PC-3 (cell line): ENCODE measurements around the gene TMEM164. TPM values are rescaled to one million over a fixed set of nuclear protein-coding genes. Genes with fewer than 3 reads are reported as not detected.

Source experiments
- ATAC-seq: fragments of 200-7000 bp; cut with Tn5 transposase; 2 replicates; pipeline ENCODE4 v1.9.1; 2020; ENCODE audit warnings: mild to moderate bottlenecking, moderate library complexity
- BruUV-seq: library from RNA; stranded (reverse); fragments of 400-500 nt; replicated peaks from 2 replicates; lab custom pipeline; 2021; lab: Mats Ljungman, UMichigan
- CTCF ChIA-PET: fragments of 300-600 bp; sonication (Branson Sonifier 250); formaldehyde crosslinking; loops from one replicate; lab custom pipeline; 2022; ENCODE audit warnings: antibody characterized with exemption; lab: Charles Lee
- POLR2A ChIA-PET: fragments of 300-600 bp; sonication (Branson Sonifier 250); formaldehyde crosslinking; loops from one replicate; lab custom pipeline; 2022; ENCODE audit warnings: antibody characterized with exemption; ENCODE audit not compliant: unreplicated experiment; lab: Charles Lee
- DNase-seq: peaks from one replicate; pipeline ENCODE4 v3.0.0-alpha.2; 2015
- H2AFZ ChIP-seq: fragments of 300-600 bp; sonication (generic); 2 replicates; pipeline ENCODE4 v1.6.0; 2016; ENCODE audit warnings: antibody characterized with exemption, low read length
- H3F3A ChIP-seq: fragments of 300-600 bp; sonication (generic); one replicate; pipeline ENCODE4 v1.6.0; 2017; ENCODE audit warnings: antibody characterized with exemption, low read length, control low read depth, mild to moderate bottlenecking; ENCODE audit not compliant: unreplicated experiment
- H3K27ac ChIP-seq: fragments of 300-600 bp; sonication (generic); 2 replicates; pipeline ENCODE4 v1.5.1; 2016; ENCODE audit warnings: mild to moderate bottlenecking, low read length
- H3K27me3 ChIP-seq: fragments of 300-600 bp; sonication (generic); 2 replicates; pipeline ENCODE4 v1.6.1; 2016; ENCODE audit warnings: low read length, mixed read lengths
- H3K36me3 ChIP-seq: fragments of 300-600 bp; sonication (generic); 2 replicates; pipeline ENCODE4 v1.6.1; 2016; ENCODE audit warnings: low read depth, mixed run types, low read length, mixed read lengths
- H3K4me1 ChIP-seq: fragments of 300-600 bp; sonication (generic); 2 replicates; pipeline ENCODE4 v1.5.1; 2016; ENCODE audit warnings: low read length; ENCODE audit not compliant: insufficient read depth
- H3K4me2 ChIP-seq: fragments of 300-600 bp; sonication (generic); 2 replicates; pipeline ENCODE4 v1.6.0; 2016; ENCODE audit warnings: low read length
- H3K4me3 ChIP-seq: fragments of 300-600 bp; sonication (generic); 2 replicates; pipeline ENCODE4 v1.5.1; 2016; ENCODE audit warnings: mild to moderate bottlenecking, low read length, mixed read lengths
- H3K79me2 ChIP-seq: fragments of 300-600 bp; sonication (generic); 2 replicates; pipeline ENCODE4 v1.6.1; 2017; ENCODE audit warnings: low read length, mixed read lengths
- H3K9ac ChIP-seq: fragments of 300-600 bp; sonication (generic); 2 replicates; pipeline ENCODE4 v1.6.0; 2016; ENCODE audit warnings: mild to moderate bottlenecking, low read length
- H3K9me2 ChIP-seq: fragments of 300-600 bp; sonication (generic); replicated peaks from 2 replicates; pipeline ENCODE4 v1.6.1; 2016; ENCODE audit warnings: mixed run types, low read length, mixed read lengths
- H3K9me3 ChIP-seq: fragments of 300-600 bp; sonication (generic); 2 replicates; pipeline ENCODE4 v1.6.1; 2016; ENCODE audit warnings: low read length, mixed read lengths
- H4K20me1 ChIP-seq: fragments of 300-600 bp; sonication (generic); 2 replicates; pipeline ENCODE4 v1.6.1; 2016; ENCODE audit warnings: low read length, mixed read lengths
- CTCF ChIP-seq: fragments of 300-600 bp; sonication (generic); conservative IDR thresholded peaks from 2 replicates; pipeline ENCODE4 v1.5.1; 2017; ENCODE audit warnings: antibody characterized with exemption, low read depth, mild to moderate bottlenecking, low read length
- EZH2 ChIP-seq: fragments of 300-600 bp; sonication (generic); IDR thresholded peaks from one replicate; pipeline ENCODE4 v1.6.1; 2017; ENCODE audit warnings: antibody characterized with exemption, mild to moderate bottlenecking, low read length; ENCODE audit not compliant: unreplicated experiment
- EZH2phosphoT487 ChIP-seq: fragments of 300-600 bp; sonication (generic); IDR thresholded peaks from 2 replicates; pipeline ENCODE4 v1.6.1; 2018; ENCODE audit warnings: mild to moderate bottlenecking, antibody characterized with exemption, low read length, borderline replicate concordance
- intact Hi-C: fragments of 100-400 bp; cut with micrococcal nuclease; formaldehyde crosslinking; loops from 2 replicates; pipeline ENCODE4 v1.9.0; 2023
- total RNA-seq: library from RNA; depleted of rRNA; stranded (reverse); fragments of >200 nt; gene quantifications from 2 replicates; pipeline ENCODE4 v1.2.3, GENCODE V29; 2014

TMEM164 gene
- total RNA-seq, 1 experiment from 2014 or later, result 26.6 TPM

- H3K36me3 ChIP-seq, result 0 out of 2 replicates have a peak, but pooled peaks cover 3% of the 10 kb centered on the region
- no peaks in the 10 kb centered on the region for H3K9me2 ChIP-seq
- DNase-seq, result no peak
- ChIA-PET POLR2A (no interaction called here), CTCF (no interaction called here)
- intact Hi-C loops, result no loop called here
- no peak for ATAC-seq
- no TSS peak for BruUV-seq
- H3K79me2 ChIP-seq, result peaks cover 27% of the 10 kb centered on the region
- H4K20me1 ChIP-seq, result no peaks in the 10 kb centered on the region
- H2AFZ ChIP-seq, result no peak overlapping the region
- H3K9me3 ChIP-seq, result no peaks in the 10 kb centered on the region
- H3K9ac ChIP-seq, result no peak overlapping the region
- H3K27ac ChIP-seq, result no peak overlapping the region
- H3F3A ChIP-seq, result no peaks in the 10 kb centered on the region
- H3K4me1 ChIP-seq, result peaks cover 39% of the 10 kb centered on the region
- TF ChIP-seq EZH2, result no peak
- no peak for TF ChIP-seq CTCF
- no peak for TF ChIP-seq EZH2phosphoT487
- H3K4me3 ChIP-seq, result no peak overlapping the region
- no peaks in the 10 kb centered on the region for H3K27me3 ChIP-seq
- H3K4me2 ChIP-seq, result no peak overlapping the region
Measured at GRCh38 chrX:110218591-110218990, 215.7 kb downstream of the TMEM164 start.

DNA sequence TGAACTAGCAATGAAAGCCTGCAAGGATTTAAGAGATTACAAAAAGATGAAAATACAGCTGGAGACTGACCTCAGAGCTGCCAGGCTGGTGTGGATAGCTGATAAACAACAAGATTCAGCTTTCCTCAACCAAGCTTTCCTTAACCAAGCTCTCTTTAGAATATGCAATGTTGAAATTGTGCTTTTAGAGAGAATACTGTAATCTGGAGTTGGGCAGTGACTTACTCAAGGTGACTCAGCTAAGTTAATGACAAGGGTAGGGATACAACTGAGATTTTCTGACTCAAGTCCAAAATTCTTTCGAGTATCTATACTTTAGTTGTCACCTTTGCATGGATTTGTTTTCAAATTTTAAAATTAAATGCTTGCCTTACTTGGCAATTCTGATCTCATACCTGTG lies 217.0 kb downstream of the TMEM164 start:
- Histone ChIP-seq H3K4me2 (peak overlapping the region; percentile 70), H3K27me3 (no peaks in the 10 kb centered on the region), H3K9ac (peak overlapping the region; percentile 36), H3K4me3 (peak overlapping the region; percentile 32; the same call in 1 of the 2 replicates), H3K9me3 (no peaks in the 10 kb centered on the region), H4K20me1 (no peaks in the 10 kb centered on the region), H3K27ac (peak overlapping the region; percentile 73), H3K4me1 (peaks cover 39% of the 10 kb centered on the region), H3F3A (no peaks in the 10 kb centered on the region), H2AFZ (no peak overlapping the region), H3K79me2 (peaks cover 32% of the 10 kb centered on the region), H3K36me3 (0 out of 2 replicates have a peak, but pooled peaks cover 3% of the 10 kb centered on the region), H3K9me2 (no peaks in the 10 kb centered on the region)
- DNase-seq (peak; percentile 73), ATAC-seq (peak; percentile 87)
- BruUV-seq, result no TSS peak
- ChIA-PET CTCF (no interaction called here), POLR2A (interaction anchor here (1.1 kb wide), 1 partner anchor 9 kb away, joined by 4 read pairs; no protein-coding TSS in a partner anchor)
- intact Hi-C loops, result loop anchor here (5.0 kb wide), 2 partner anchors 38 to 62 kb away; no protein-coding TSS in a partner anchor
- no peak for TF ChIP-seq EZH2
- TF ChIP-seq CTCF, result no peak

DNA sequence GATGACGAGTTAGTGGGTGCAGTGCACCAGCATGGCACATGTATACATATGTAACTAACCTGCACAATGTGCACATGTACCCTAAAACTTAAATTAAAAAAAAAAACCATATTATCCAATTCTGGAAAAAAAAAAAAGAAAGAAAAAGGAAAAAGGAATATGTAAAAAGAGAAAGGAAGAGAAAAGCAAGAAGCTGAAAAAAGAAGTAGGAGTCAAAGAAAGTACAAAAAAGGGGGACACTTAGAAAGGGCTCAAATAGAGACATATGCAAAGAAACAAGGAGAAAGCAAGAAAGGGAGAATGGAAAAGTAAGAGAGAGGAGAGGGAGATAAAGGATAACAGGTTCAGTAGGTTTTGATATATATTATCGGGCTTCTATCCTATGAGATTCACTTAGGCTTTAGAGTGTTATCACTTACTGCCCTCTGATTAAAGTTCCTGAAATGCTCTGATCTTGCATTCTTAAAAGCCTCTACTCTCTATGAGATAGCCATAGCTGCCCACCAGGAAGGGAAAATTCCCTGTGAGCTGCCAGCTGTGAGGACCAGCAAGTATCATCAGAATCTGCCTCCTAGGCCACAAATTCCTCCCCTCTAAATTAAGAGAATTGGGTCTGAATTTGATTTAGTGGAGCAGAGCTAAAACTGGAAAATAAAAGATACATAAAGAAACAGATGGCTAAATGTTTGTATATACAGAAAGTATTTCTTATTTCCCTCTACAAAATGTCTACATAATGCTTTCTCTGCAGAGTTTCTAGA lies 219.8 kb downstream of the TMEM164 start:
- no TSS peak for BruUV-seq
- CTCF ChIA-PET, result no interaction called here
- no peak overlapping the region for H3K9ac ChIP-seq
- ATAC-seq (no peak), DNase-seq (no peak)
- no peak for TF ChIP-seq EZH2
- no peak for TF ChIP-seq EZH2phosphoT487
- no peak for TF ChIP-seq CTCF
- H2AFZ ChIP-seq, result no peak overlapping the region
- no peaks in the 10 kb centered on the region for H3K36me3 ChIP-seq
- peaks cover 39% of the 10 kb centered on the region for H3K4me1 ChIP-seq
- H3K9me3 ChIP-seq, result no peaks in the 10 kb centered on the region
- H3F3A ChIP-seq, result no peaks in the 10 kb centered on the region
- no peak overlapping the region for H3K4me2 ChIP-seq
- H3K27ac ChIP-seq, result no peak overlapping the region
- POLR2A ChIA-PET, result interaction anchor here (0.7 kb wide), 1 partner anchor 61 kb away, joined by 5 read pairs; no protein-coding TSS in a partner anchor
- H3K79me2 ChIP-seq, result peaks cover 28% of the 10 kb centered on the region
- no peak overlapping the region for H3K4me3 ChIP-seq
- H3K9me2 ChIP-seq, result no peaks in the 10 kb centered on the region
- H3K27me3 ChIP-seq, result no peaks in the 10 kb centered on the region
- intact Hi-C loops, result loop anchor here (5.0 kb wide), 2 partner anchors 40 to 60 kb away; no protein-coding TSS in a partner anchor
- H4K20me1 ChIP-seq, result no peaks in the 10 kb centered on the region
